WTC11 (cell line): ENCODE data around the gene ARHGEF28.

Experiments
- CREB1 ChIP-seq: sonication (generic); formaldehyde crosslinking; IDR thresholded peaks from 2 replicates; pipeline ENCODE4 v1.8.0; 2023; ENCODE audit warnings: mild to moderate bottlenecking, missing genetic modification reagents
- NFYB ChIP-seq: sonication (generic); formaldehyde crosslinking; conservative IDR thresholded peaks from 2 replicates; pipeline ENCODE4 v1.8.0; 2022; ENCODE audit warnings: low read depth, missing genetic modification reagents
- NR3C1 ChIP-seq: sonication (generic); formaldehyde crosslinking; conservative IDR thresholded peaks from 2 replicates; pipeline ENCODE4 v1.8.1; 2023; ENCODE audit warnings: low read depth, mild to moderate bottlenecking, missing genetic modification reagents
- TF ChIP-seq, protein P1 (sequence below): fragments of 200-600 bp; IDR thresholded peaks from 2 replicates; pipeline ENCODE4 v1.8.0; 2022; ENCODE audit warnings: antibody characterized with exemption

- TF ChIP-seq CREB1 (CRISPR knock-in tag) (no peak), NR3C1 (CRISPR knock-in tag) (no peak), NFYB (CRISPR knock-in tag) (no peak)
- TF ChIP-seq, protein P1, sequence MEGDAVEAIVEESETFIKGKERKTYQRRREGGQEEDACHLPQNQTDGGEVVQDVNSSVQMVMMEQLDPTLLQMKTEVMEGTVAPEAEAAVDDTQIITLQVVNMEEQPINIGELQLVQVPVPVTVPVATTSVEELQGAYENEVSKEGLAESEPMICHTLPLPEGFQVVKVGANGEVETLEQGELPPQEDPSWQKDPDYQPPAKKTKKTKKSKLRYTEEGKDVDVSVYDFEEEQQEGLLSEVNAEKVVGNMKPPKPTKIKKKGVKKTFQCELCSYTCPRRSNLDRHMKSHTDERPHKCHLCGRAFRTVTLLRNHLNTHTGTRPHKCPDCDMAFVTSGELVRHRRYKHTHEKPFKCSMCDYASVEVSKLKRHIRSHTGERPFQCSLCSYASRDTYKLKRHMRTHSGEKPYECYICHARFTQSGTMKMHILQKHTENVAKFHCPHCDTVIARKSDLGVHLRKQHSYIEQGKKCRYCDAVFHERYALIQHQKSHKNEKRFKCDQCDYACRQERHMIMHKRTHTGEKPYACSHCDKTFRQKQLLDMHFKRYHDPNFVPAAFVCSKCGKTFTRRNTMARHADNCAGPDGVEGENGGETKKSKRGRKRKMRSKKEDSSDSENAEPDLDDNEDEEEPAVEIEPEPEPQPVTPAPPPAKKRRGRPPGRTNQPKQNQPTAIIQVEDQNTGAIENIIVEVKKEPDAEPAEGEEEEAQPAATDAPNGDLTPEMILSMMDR, result no peak
These were observed 72.0 kb downstream of the ARHGEF28 start for GRCh38 chr5:73698011-73698410.
